ENCODE data around the gene EZH2. TPM values are rescaled to one million over a fixed set of nuclear protein-coding genes. Genes with fewer than 3 reads are reported as not detected.

Gene EZH2
- total RNA-seq, 4 donors from 2014 or later = 6.0 to 17.3 (median 7.2) TPM

GRCh38 chr7:148863324-148863723 is 20.8 kb downstream of the EZH2 start:
- 54 to 58% methylated on average over 2 of the region's 2 CpGs for WGBS, 2 donors (ENCODE audit: low coverage in 1 of 2)
- H3K4me3 ChIP-seq = no peak overlapping the region
- H3K4me1 ChIP-seq = peaks cover 0 to 6% (median 2%) of the 10 kb centered on the region in 4 donors
- no peak for DNase-seq
- TF ChIP-seq, protein P1, sequence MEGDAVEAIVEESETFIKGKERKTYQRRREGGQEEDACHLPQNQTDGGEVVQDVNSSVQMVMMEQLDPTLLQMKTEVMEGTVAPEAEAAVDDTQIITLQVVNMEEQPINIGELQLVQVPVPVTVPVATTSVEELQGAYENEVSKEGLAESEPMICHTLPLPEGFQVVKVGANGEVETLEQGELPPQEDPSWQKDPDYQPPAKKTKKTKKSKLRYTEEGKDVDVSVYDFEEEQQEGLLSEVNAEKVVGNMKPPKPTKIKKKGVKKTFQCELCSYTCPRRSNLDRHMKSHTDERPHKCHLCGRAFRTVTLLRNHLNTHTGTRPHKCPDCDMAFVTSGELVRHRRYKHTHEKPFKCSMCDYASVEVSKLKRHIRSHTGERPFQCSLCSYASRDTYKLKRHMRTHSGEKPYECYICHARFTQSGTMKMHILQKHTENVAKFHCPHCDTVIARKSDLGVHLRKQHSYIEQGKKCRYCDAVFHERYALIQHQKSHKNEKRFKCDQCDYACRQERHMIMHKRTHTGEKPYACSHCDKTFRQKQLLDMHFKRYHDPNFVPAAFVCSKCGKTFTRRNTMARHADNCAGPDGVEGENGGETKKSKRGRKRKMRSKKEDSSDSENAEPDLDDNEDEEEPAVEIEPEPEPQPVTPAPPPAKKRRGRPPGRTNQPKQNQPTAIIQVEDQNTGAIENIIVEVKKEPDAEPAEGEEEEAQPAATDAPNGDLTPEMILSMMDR (IDR thresholded peaks at IDR 0.05) = no peak
- no peak for TF ChIP-seq POLR2A (IDR thresholded peaks at IDR 0.05)
- TF ChIP-seq EP300 (IDR thresholded peaks at IDR 0.05; ENCODE audit: low read depth) = no peak
- no peak for TF ChIP-seq POLR2AphosphoS5 (IDR thresholded peaks at IDR 0.05)
- intact Hi-C loops (cut with DNase I; ENCODE audit: low total_unique reads) (no loop called here), in situ Hi-C loops (cut with MboI; ENCODE audit: low pct_ligation_motif_present in 1 of 4, low pct_unique_long_range_greater_than_20kb in 1 of 4, low sequenced_read_pairs in 3 of 4) (loop anchor here in 2 of 4 donors (10.0 to 25.0 kb wide), 2 partner anchors 99 to 101 kb away; no protein-coding TSS in a partner anchor)
- no peak overlapping the region for H3K27ac ChIP-seq
- no peaks in the 10 kb centered on the region for H3K27me3 ChIP-seq
- no peaks in the 10 kb centered on the region for H3K36me3 ChIP-seq
- H3K9me3 ChIP-seq = peaks cover 0 to 7% of the 10 kb centered on the region in 2 donors

DNA sequence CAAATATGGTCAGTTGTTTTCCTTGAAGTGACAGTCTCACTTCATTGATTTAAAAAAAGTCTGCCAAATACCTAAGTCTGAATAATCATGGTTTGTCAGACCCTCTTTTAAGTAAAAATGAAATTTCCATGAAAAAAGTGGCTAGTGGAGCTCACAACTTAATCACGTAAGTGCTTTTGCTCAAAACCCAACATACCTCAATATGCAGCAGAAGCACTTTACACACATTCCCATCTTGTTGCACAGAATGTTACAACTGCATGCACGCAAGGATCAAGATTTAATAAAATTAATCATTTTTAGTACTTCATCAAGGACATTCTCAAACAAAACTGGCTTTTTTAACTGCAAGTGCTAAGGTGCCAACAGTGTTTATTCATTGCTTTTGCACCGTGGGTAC is 21.6 kb downstream of the EZH2 start:
- Histone ChIP-seq H3K4me3 (no peak overlapping the region), H3K9me3 (peaks cover 0 to under 1% of the 10 kb centered on the region in 2 donors), H3K36me3 (no peaks in the 10 kb centered on the region), H3K4me1 (peaks cover 0 to 6% (median 2%) of the 10 kb centered on the region in 4 donors), H3K27ac (no peak overlapping the region), H3K27me3 (no peaks in the 10 kb centered on the region)
- in situ Hi-C loops (cut with MboI; ENCODE audit: low pct_ligation_motif_present in 1 of 4, low pct_unique_long_range_greater_than_20kb in 1 of 4, low sequenced_read_pairs in 3 of 4) = loop anchor here in 2 of 4 donors (10.0 to 25.0 kb wide), 2 partner anchors 100 to 102 kb away; no protein-coding TSS in a partner anchor
- intact Hi-C loops (cut with DNase I; ENCODE audit: low total_unique reads) = no loop called here
- TF ChIP-seq EP300 (IDR thresholded peaks at IDR 0.05; ENCODE audit: low read depth) (no peak), POLR2A (IDR thresholded peaks at IDR 0.05) (no peak), POLR2AphosphoS5 (IDR thresholded peaks at IDR 0.05) (no peak)
- TF ChIP-seq, protein P1 (IDR thresholded peaks at IDR 0.05) = no peak
- DNase-seq = no peak
- WGBS, 2 donors (ENCODE audit: low coverage in 1 of 2) = 73 to 77% methylated on average over 3 of the region's 3 CpGs

- Histone ChIP-seq H3K27ac (no peak overlapping the region), H3K9me3 (no peaks in the 10 kb centered on the region), H3K36me3 (no peaks in the 10 kb centered on the region), H3K27me3 (no peaks in the 10 kb centered on the region), H3K4me1 (peaks cover 0 to 14% (median 5%) of the 10 kb centered on the region in 4 donors), H3K4me3 (no peak overlapping the region)
- intact Hi-C loops (cut with DNase I; ENCODE audit: low total_unique reads) = no loop called here
- in situ Hi-C loops (cut with MboI; ENCODE audit: low pct_ligation_motif_present in 1 of 4, low pct_unique_long_range_greater_than_20kb in 1 of 4, low sequenced_read_pairs in 3 of 4) = loop anchor here in 1 of 4 donors (25.0 kb wide), 1 partner anchor 104 kb away; no protein-coding TSS in a partner anchor
- no peak for DNase-seq
- no peak for TF ChIP-seq POLR2AphosphoS5 (IDR thresholded peaks at IDR 0.05)
- TF ChIP-seq, protein P1 (IDR thresholded peaks at IDR 0.05) = no peak
- no peak for TF ChIP-seq POLR2A (IDR thresholded peaks at IDR 0.05)
- no peak for TF ChIP-seq EP300 (IDR thresholded peaks at IDR 0.05; ENCODE audit: low read depth)
- 88 to 100% methylated on average over 2 of the region's 2 CpGs for WGBS, 2 donors (ENCODE audit: low coverage in 1 of 2)
Measured at GRCh38 chr7:148858489-148858888, 25.6 kb downstream of the EZH2 start.

DNA sequence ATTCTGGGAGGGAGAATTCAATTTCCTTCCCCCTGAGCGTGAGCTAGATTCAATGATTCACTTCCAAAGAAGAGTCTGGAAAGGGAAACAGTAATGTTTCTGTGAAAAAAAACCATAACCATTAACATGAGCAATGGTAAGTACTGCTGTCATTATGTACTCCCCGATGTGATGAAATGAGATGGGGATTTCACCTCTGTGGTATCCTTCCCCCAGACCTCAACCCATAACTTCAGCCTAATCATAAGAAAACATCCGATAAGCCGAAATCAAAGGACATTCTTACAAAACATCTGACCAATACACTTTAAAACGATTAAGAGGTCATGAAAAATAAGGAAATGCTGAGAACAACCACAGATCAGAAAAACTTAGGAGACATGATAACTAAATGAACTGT is 27.2 kb downstream of the EZH2 start:
- Histone ChIP-seq H3K4me3 (no peak overlapping the region), H3K27me3 (no peaks in the 10 kb centered on the region), H3K4me1 (peaks cover 0 to 14% (median 5%) of the 10 kb centered on the region in 4 donors), H3K9me3 (no peaks in the 10 kb centered on the region), H3K27ac (no peak overlapping the region), H3K36me3 (no peaks in the 10 kb centered on the region)
- DNase-seq = no peak
- 70 to 79% methylated on average over 4 to 5 of the region's 5 CpGs for WGBS, 2 donors (ENCODE audit: low coverage in 1 of 2)
- TF ChIP-seq POLR2A (IDR thresholded peaks at IDR 0.05) (no peak), EP300 (IDR thresholded peaks at IDR 0.05; ENCODE audit: low read depth) (no peak), POLR2AphosphoS5 (IDR thresholded peaks at IDR 0.05) (no peak)
- TF ChIP-seq, protein P1 (IDR thresholded peaks at IDR 0.05) = no peak
- intact Hi-C loops (cut with DNase I; ENCODE audit: low total_unique reads) = no loop called here
- in situ Hi-C loops (cut with MboI; ENCODE audit: low pct_ligation_motif_present in 1 of 4, low pct_unique_long_range_greater_than_20kb in 1 of 4, low sequenced_read_pairs in 3 of 4) = loop anchor here in 1 of 4 donors (25.0 kb wide), 1 partner anchor 105 kb away; no protein-coding TSS in a partner anchor

All from transverse colon (tissue), 4 donors.